ENCODE results near the gene TMEM167B.

Gene TMEM167B

GRCh38 chr1:109083923-109084322 lies 6.6 kb upstream of the TMEM167B start:
- no peak for DNase-seq

GRCh38 chr1:109084563-109085517 lies 5.7 kb upstream of the TMEM167B start:
- no peak for DNase-seq

GRCh38 chr1:109089242-109090015 lies 1.1 kb upstream of the TMEM167B start:
- peak; percentile 53 for DNase-seq

- DNase-seq = peak; percentile 41
Measured at GRCh38 chr1:109091078-109091838, 694 bp downstream of the TMEM167B start.

- DNase-seq = no peak
Measured at GRCh38 chr1:109091839-109092193, 1.3 kb downstream of the TMEM167B start.

- no peak for DNase-seq
Measured at GRCh38 chr1:109094377-109094803, 3.8 kb downstream of the TMEM167B start.

- no peak for DNase-seq
Measured at GRCh38 chr1:109094871-109095270, 4.3 kb downstream of the TMEM167B start.

GRCh38 chr1:109095631-109096030 lies 5.1 kb downstream of the TMEM167B start:
- DNase-seq = no peak

GRCh38 chr1:109096120-109096519 lies 5.6 kb downstream of the TMEM167B start:
- DNase-seq = no peak

- peak; percentile 97 for DNase-seq
Measured at GRCh38 chr1:109099938-109100773, 9.6 kb downstream of the TMEM167B start.

- DNase-seq = no peak
Measured at GRCh38 chr1:109104364-109105151, 14.0 kb downstream of the TMEM167B start.

GRCh38 chr1:109105881-109106280 lies 15.3 kb downstream of the TMEM167B start:
- DNase-seq = no peak

- DNase-seq = no peak
Measured at GRCh38 chr1:109107785-109108184, 17.2 kb downstream of the TMEM167B start.

- no peak for DNase-seq
Measured at GRCh38 chr1:109109906-109110305, 19.3 kb downstream of the TMEM167B start.

- DNase-seq = no peak
Measured at GRCh38 chr1:109111386-109112055, 21.0 kb downstream of the TMEM167B start.

GRCh38 chr1:109112056-109112651 lies 21.6 kb downstream of the TMEM167B start:
- peak; percentile 24 for DNase-seq

GRCh38 chr1:109112652-109113285 lies 22.2 kb downstream of the TMEM167B start:
- peak; percentile 88 for DNase-seq

- DNase-seq = peak; percentile 90
Measured at GRCh38 chr1:109113590-109114341, 23.2 kb downstream of the TMEM167B start, which contains the start of gene ELAPOR1. Gene ELAPOR1 (plus strand): TSS chr1:109114115. CDS start chr1:109114184, 69 bp downstream.

- peak; percentile 43 for DNase-seq
Measured at GRCh38 chr1:109114342-109114674, 23.7 kb downstream of the TMEM167B start.

All from NCI-H2171 treated with DMSO at 0.1 percent for 48 hours (cell line).